Right cardiac atrium (tissue), 5 donors: ENCODE data around the gene CHGA. TPM values are rescaled to one million over a fixed set of nuclear protein-coding genes. Genes with fewer than 3 reads are reported as not detected.

Experiments used
- ATAC-seq, 2 donors: fragments of 200-7000 bp; cut with Tn5 transposase; one replicate each; pipeline versions ENCODE4 v1.8.0 to v1.9.1; 2020; ENCODE audit warnings: moderate library complexity in 2 of 2, mild to moderate bottlenecking in 1 of 2
- DNase-seq, 3 donors: peaks; one replicate each; pipeline ENCODE4 v3.0.0-alpha.2; 2020
- H3K27ac ChIP-seq: one replicate; pipeline ENCODE4 v1.5.1; 2013; ENCODE audit warnings: mild to moderate bottlenecking, low read length, control low read depth, moderate library complexity
- H3K27me3 ChIP-seq: one replicate; pipeline ENCODE4 v1.6.1; 2013; ENCODE audit not compliant: control insufficient read depth, insufficient read depth
- H3K4me1 ChIP-seq: one replicate; pipeline ENCODE4 v1.6.1; 2013; ENCODE audit warnings: low read length; ENCODE audit not compliant: control insufficient read depth, insufficient read depth
- H3K4me3 ChIP-seq: one replicate; pipeline ENCODE4 v1.5.1; 2013; ENCODE audit warnings: low read length, control low read depth
- H3K9me3 ChIP-seq: one replicate; pipeline ENCODE4 v1.6.1; 2013; ENCODE audit warnings: low read length; ENCODE audit not compliant: control insufficient read depth
- WGBS: extraction: QIAGEN DNeasy Blood & Tissue Kit; methylation state at CpG from one replicate; pipeline ENCODE4 v1.1.7; 2013; 5-methylcytosine and 5-hydroxymethylcytosine counted together
- intact Hi-C, 4 donors: fragments of 100-400 bp; cut with DNase I; formaldehyde crosslinking; loops; one replicate each; pipeline versions ENCODE4 v1.11.0 to v1.14.0; 2022 to 2023
- polyA plus RNA-seq: library from polyadenylated mRNA; stranded (reverse); fragments of 200-250 nt; gene quantifications from one replicate; pipeline ENCODE4 v1.2.3, GENCODE V29; 2013
- total RNA-seq, 4 donors: library from RNA; stranded (reverse); fragmentation: NEBNext Ultra II Directional; extraction: Animal tissue kit (Norgen Biotek cat#: 25700); gene quantifications; one replicate each; pipeline ENCODE4 v1.2.1, GENCODE V29; 2021
- donor health status: healthy with polysubstance abuse.
- donor health status: DM: no; HTN: yes; CAD: no.
- donor health status: DM: no; HTN: no; CAD: no.
- donor health status: DM: no; HTN: yes; CAD: no; lungs with severe emphysema.
- donor health status: DM: yes; HTN: yes; CAD: no.

CHGA gene
- total and polyA plus RNA-seq, 5 donors = 0.16 TPM; not detected in 4

DNA sequence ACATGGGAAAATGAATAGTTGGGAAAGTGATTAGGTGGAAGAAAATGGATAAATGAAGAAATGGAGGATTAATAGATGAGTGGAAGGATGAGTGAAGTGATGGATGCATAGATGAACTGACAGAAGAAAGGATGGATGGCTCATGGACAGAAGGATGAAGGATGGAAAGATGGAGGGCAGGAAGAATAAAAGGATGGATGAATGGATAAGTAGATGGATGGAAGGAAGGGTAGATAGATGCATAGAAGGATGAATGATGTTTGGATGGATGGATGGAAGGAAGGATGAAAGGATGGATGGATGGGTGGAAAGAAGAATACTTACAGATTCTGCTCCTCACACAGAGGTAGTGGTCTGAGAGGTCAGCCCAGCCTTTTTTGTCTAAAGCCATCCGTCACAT, 35.8 kb upstream of the CHGA start:
- no peaks in the 10 kb centered on the region for H3K27me3 ChIP-seq
- ATAC-seq (no peak), DNase-seq (no peak)
- 83% methylated on average over 1 of the region's 1 CpG for WGBS
- no peaks in the 10 kb centered on the region for H3K4me1 ChIP-seq
- H3K27ac ChIP-seq = no peak overlapping the region
- intact Hi-C loops = loop anchor here in 1 of 4 donors (10.0 kb wide), 1 partner anchor 258 kb away; no protein-coding TSS in a partner anchor
- no peak overlapping the region for H3K4me3 ChIP-seq
- H3K9me3 ChIP-seq = no peaks in the 10 kb centered on the region

DNA sequence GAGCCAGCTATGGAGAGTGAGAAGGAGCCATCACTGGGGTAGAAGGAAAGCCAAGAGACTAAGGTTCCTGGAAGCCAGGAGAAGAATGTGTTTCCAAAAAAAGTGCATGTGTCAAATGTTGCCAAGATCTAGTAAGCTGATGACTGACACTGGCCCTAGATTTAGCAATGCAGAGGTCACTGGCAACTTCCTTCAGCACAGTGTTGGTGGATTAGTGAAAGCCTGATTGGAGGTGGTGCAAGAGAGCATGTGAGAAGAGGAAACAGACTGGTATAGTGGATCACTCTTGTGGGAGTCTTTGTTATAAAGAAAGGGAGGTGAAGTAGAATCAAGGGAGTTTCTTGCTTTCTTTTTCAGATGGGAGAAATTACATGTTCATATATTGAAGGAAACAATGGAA, 34.1 kb upstream of the CHGA start:
- ATAC-seq (no peak), DNase-seq (no peak)
- H3K4me3 ChIP-seq = no peak overlapping the region
- no peaks in the 10 kb centered on the region for H3K27me3 ChIP-seq
- intact Hi-C loops = loop anchor here in 1 of 4 donors (10.0 kb wide), 1 partner anchor 256 kb away; no protein-coding TSS in a partner anchor
- H3K4me1 ChIP-seq = no peaks in the 10 kb centered on the region
- H3K27ac ChIP-seq = no peak overlapping the region
- no peaks in the 10 kb centered on the region for H3K9me3 ChIP-seq

DNA sequence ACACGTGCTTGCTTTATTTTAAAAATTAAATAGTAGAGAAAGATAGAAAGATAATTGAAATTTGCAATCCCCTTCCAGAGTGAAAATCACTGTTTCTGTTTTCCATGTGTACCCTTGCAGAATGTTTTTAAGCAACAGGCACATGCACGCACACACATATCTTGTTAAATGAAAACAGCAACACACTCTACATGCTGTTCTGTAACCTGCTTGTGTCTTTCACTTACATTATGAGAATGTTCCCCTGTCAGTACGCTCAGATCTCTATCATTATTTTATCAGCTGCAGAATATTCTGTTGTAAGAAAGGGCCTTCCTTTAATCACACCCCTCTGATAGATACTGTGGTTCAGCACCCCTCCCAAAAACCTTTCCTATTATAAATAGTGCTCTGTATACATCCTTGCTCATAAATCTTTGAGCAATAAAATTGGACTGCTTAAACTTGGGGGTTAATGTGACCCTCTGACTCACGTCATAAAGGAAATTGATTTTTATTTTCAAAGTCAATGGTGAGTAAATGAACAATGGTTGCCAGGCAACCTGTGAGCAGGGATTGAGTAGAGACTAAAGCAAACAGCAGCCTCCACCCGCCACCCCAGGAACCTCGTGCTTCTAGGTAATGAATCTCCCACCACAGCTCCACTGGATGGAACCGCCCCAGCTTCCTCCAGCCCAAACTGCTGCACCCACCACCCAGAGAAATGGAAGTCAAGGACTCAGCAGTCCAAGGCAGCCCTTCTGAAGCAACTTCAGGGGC, 31.9 kb upstream of the CHGA start:
- ATAC-seq (no peak), DNase-seq (no peak)
- Histone ChIP-seq H3K4me3 (no peak overlapping the region), H3K27me3 (no peaks in the 10 kb centered on the region), H3K9me3 (no peaks in the 10 kb centered on the region), H3K27ac (no peak overlapping the region), H3K4me1 (no peaks in the 10 kb centered on the region)
- WGBS = 68% methylated on average over 7 of the region's 7 CpGs
- intact Hi-C loops = no loop called here

DNA sequence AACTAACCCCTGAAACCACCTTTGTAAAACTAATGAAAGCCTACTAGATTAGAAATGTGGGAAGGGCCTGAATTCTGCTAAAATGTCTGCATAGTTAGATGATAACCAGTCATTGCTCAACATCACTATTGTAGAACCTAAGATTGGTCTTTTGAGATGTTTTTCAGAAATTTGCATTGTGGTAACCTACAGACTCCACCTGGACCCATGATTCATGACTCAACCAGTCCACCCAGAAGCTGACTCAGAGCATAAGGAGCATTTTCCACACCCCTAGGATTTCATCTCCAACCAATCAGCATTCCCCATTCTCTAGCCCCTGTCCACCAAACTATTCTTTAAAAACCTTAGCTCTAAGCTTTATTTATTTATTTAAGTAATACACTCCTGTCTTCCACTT, 30.4 kb upstream of the CHGA start:
- DNase-seq (no peak), ATAC-seq (no peak)
- H3K4me3 ChIP-seq = no peak overlapping the region
- intact Hi-C loops = no loop called here
- H3K9me3 ChIP-seq = no peaks in the 10 kb centered on the region
- no peaks in the 10 kb centered on the region for H3K27me3 ChIP-seq
- no peak overlapping the region for H3K27ac ChIP-seq
- H3K4me1 ChIP-seq = no peaks in the 10 kb centered on the region

DNA sequence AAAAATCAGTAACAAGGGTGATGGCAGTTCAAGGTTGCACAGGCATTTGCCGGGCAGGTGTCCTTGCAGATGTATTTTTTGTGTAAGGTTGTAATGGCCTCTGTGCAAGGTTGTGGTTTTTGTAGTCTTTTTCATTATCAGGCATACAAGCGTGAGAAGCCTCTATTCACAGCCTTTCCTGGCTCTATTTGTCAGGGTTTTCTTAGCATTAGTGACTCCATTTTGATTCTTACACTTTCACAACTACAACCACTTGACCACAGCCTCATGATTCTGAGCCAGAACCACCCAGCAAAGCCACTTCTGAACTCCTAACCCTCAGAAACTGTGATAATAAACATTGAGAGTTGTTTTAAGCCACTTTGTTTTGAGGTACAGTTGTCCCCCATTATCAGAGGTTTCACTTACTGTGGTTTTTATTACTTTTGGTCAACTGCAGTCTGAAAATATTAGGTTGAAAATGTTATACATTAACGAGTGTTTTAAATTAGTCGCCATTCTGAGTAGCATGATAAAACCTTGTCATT, 27.5 kb upstream of the CHGA start:
- DNase-seq (no peak), ATAC-seq (no peak)
- Histone ChIP-seq H3K27ac (no peak overlapping the region), H3K4me1 (no peaks in the 10 kb centered on the region), H3K9me3 (no peaks in the 10 kb centered on the region), H3K4me3 (no peak overlapping the region), H3K27me3 (no peaks in the 10 kb centered on the region)
- WGBS = 84% methylated on average over 4 of the region's 4 CpGs
- intact Hi-C loops = no loop called here

GRCh38 chr14:92897922-92898565, 24.9 kb upstream of the CHGA start:
- ATAC-seq (no peak), DNase-seq (no peak)
- WGBS = 76% methylated on average over 5 of the region's 5 CpGs
- Histone ChIP-seq H3K27ac (no peak overlapping the region), H3K4me1 (no peaks in the 10 kb centered on the region), H3K4me3 (no peak overlapping the region), H3K27me3 (no peaks in the 10 kb centered on the region), H3K9me3 (no peaks in the 10 kb centered on the region)
- intact Hi-C loops = no loop called here

DNA sequence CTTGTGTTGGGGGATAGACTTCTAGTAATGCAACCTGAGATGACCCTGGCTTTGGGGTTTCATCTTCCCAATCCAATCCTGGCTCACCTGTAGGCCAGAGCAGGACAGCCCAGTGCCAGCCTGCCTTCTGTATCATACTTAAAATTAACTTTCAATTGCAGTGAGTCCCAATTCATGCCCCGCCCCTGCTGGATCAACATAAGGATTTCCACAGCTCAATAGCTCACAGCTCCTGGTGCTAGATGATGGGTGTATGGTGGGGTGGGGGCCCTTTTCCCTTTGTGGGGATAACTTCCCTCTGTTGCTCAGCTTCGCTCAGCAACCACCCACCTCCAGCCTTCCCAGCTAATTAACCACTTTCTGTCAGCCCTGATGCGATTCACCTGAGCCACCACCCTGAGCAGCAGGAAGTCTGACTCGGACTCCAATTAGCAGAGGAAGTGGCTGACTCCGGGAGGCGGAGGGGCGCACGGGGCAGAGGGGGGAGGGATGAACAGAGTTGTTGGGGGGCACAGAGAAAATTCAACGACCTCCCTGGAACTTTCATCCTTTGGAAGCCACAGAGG, 24.3 kb upstream of the CHGA start:
- Histone ChIP-seq H3K27me3 (no peaks in the 10 kb centered on the region), H3K4me1 (peaks cover 3% of the 10 kb centered on the region), H3K4me3 (no peak overlapping the region), H3K9me3 (no peaks in the 10 kb centered on the region), H3K27ac (no peak overlapping the region)
- ATAC-seq (no peak), DNase-seq (no peak)
- WGBS = 50% methylated on average over 9 of the region's 9 CpGs
- intact Hi-C loops = no loop called here

DNA sequence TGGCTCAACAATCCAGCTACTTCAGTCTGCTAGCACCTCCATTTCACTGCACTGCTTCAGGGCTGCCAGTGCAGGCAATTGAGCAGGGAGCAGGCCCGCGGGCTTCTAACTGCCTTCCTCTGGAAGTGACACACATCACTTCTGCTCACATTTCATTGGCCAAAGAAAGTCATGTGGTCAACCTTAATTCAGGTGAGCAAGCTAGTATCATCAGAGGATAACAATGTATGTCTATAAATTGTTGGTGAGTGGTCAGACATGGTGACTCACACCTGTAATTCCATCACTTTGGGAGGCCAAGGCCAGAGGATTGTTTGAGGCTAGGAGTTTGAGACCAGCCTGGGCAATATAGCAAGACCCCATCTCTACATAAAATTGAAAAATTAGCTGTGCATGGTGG, 22.3 kb upstream of the CHGA start:
- Histone ChIP-seq H3K27ac (no peak overlapping the region), H3K9me3 (no peaks in the 10 kb centered on the region), H3K4me3 (no peak overlapping the region), H3K4me1 (peaks cover 3% of the 10 kb centered on the region), H3K27me3 (no peaks in the 10 kb centered on the region)
- ATAC-seq (no peak), DNase-seq (no peak)
- intact Hi-C loops = no loop called here
- 94% methylated on average over 2 of the region's 2 CpGs for WGBS

DNA sequence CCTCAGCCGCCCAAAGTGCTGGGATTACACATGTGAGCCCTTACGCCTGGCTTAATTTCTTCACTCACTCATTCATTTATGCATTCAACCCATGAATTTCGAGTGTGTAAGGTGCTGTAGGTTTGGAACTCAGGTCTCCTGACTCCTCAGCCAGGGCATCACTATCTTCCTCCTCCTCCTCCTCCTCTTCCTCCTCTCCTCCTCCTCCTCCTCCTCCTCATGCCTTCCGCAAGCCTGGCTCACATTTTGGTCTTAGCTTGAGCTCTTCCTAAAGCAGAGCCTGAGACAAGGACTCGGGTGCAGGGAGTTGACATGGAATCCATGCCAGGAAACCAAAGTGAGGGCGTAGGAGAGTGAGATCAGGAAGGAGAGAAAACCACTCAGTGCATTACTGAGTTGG, 20.8 kb upstream of the CHGA start:
- DNase-seq = no peak
- no peak overlapping the region for H3K27ac ChIP-seq
- peaks cover 3% of the 10 kb centered on the region for H3K4me1 ChIP-seq
- H3K9me3 ChIP-seq = no peaks in the 10 kb centered on the region
- intact Hi-C loops = no loop called here
- 67% methylated on average over 6 of the region's 6 CpGs for WGBS
- H3K4me3 ChIP-seq = no peak overlapping the region
- no peaks in the 10 kb centered on the region for H3K27me3 ChIP-seq
- no peak for ATAC-seq

- ATAC-seq (no peak), DNase-seq (no peak)
- intact Hi-C loops = no loop called here
- Histone ChIP-seq H3K4me3 (no peak overlapping the region), H3K27ac (no peak overlapping the region), H3K4me1 (peaks cover 3% of the 10 kb centered on the region), H3K27me3 (no peaks in the 10 kb centered on the region), H3K9me3 (no peaks in the 10 kb centered on the region)
- WGBS = 14% methylated on average over 17 of the region's 17 CpGs
Observed at GRCh38 chr14:92902726-92903125, 20.2 kb upstream of the CHGA start.

DNA sequence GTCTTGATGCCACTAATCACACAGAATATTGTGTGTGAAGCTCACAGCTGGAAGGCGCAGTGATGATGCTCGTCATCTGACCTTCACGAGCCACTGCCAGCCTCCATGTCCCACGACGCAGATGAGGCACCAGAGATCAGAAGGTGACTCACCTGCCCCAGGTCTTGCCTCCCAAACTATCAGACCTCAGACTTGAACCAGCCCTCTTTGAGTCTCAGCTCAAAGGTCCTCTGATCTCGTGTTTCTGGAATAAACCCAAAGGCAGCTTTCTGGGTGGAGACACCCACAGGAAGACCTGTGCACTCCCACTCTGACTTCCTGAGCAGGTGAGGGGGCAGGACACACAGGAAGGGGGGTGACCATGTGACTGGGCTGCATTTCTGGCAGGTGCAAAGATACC, 19.6 kb upstream of the CHGA start:
- ATAC-seq = no peak
- 72% methylated on average over 6 of the region's 6 CpGs for WGBS
- Histone ChIP-seq H3K27ac (no peak overlapping the region), H3K4me1 (peaks cover 3% of the 10 kb centered on the region), H3K9me3 (no peaks in the 10 kb centered on the region), H3K4me3 (no peak overlapping the region), H3K27me3 (no peaks in the 10 kb centered on the region)
- DNase-seq = no peak
- intact Hi-C loops = no loop called here
